Measurements from ENCODE around the gene CYSLTR2. TPM values are rescaled to one million over a fixed set of nuclear protein-coding genes. Genes with fewer than 3 reads are reported as not detected.

Gene CYSLTR2
- total and polyA plus RNA-seq, 2 of the 8 experiments (the other 6 are each of a cell fraction or from before 2014, with no cell fraction given): not detected

DNA sequence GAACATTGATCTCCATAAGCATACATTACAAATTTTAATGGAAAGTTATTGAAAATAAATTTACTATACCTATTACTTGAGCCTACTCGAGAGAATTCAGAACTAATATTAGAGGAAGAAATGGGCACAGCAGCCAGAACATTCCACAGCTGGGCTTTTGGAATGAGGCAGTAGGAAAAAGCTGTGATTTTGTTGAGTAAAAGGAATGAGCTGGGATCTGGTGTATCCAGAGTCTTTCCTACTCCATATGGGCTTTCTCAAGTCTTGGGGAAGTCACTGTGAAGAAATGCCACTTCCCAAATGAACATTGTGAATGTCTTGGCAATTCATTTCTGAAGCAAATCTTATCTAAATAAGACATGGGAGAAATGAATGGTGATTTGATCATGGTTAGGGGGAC lies 93.1 kb downstream of the CYSLTR2 start:
- Histone ChIP-seq H3K4me2 (ENCODE audit: insufficient read depth in 1 of 2, low read depth in 2 of 2, low read length in 2 of 2) (no peak overlapping the region), H3K9ac (replicated peaks in 1 of 4; ENCODE audit: extremely low read depth in 1 of 4, low read depth in 3 of 4, low read length in 3 of 4) (no peak overlapping the region), H2BK20ac (ENCODE audit: low read length) (no peak overlapping the region), H3K18ac (ENCODE audit: extremely low read depth, low read length) (no peak overlapping the region), H2BK5ac (ENCODE audit: low read depth, low read length) (no peak overlapping the region), H3K4me3 (ENCODE audit: extremely low read depth in 1 of 4, insufficient read depth in 2 of 4, low read depth in 3 of 4, low read length in 4 of 4) (no peak overlapping the region), H3K14ac (ENCODE audit: insufficient read length) (no peak overlapping the region), H2BK120ac (replicated peaks; ENCODE audit: low read depth, low read length) (no peak overlapping the region), H3K79me2 (ENCODE audit: control insufficient read depth in 1 of 2, insufficient read depth in 2 of 2, low read length in 2 of 2) (no peaks in the 10 kb centered on the region), H2BK15ac (ENCODE audit: low read length) (no peak overlapping the region), H4K8ac (ENCODE audit: extremely low read depth, insufficient read depth, low read length) (no peak overlapping the region), H3K9me3 (ENCODE audit: insufficient read depth in 2 of 2, low read depth in 1 of 2, low read length in 1 of 2) (no peaks in the 10 kb centered on the region), H3K36me3 (ENCODE audit: control insufficient read depth in 2 of 4, insufficient read depth in 4 of 4, low read length in 3 of 4) (no peaks in the 10 kb centered on the region), H4K5ac (ENCODE audit: insufficient read length, low read depth, low read length) (no peak overlapping the region), H4K91ac (replicated peaks; ENCODE audit: insufficient read length, low read length) (no peak overlapping the region), H2AFZ (ENCODE audit: low read length) (no peak overlapping the region), H3K79me1 (ENCODE audit: low read depth, low read length) (no peaks in the 10 kb centered on the region), H3K23ac (ENCODE audit: insufficient read length) (no peak overlapping the region), H3K23me2 (ENCODE audit: low read depth, low read length) (no peaks in the 10 kb centered on the region), H2AK5ac (ENCODE audit: low read depth, low read length) (no peak overlapping the region), H3K27me3 (replicated peaks in 1 of 4; ENCODE audit: control insufficient read depth in 3 of 4, extremely low read depth in 1 of 4, insufficient read depth in 3 of 4, low read length in 3 of 4) (no peaks in the 10 kb centered on the region), H2BK12ac (ENCODE audit: low read depth, low read length) (no peak overlapping the region), H4K20me1 (replicated peaks in 1 of 2; ENCODE audit: control insufficient read depth in 1 of 2, insufficient read depth in 2 of 2, low read length in 2 of 2) (no peaks in the 10 kb centered on the region), H3K27ac (ENCODE audit: low read depth, low read length) (no peak overlapping the region), H3K4ac (replicated peaks; ENCODE audit: insufficient read length, low read depth, low read length) (no peak overlapping the region), H3K4me1 (replicated peaks in 1 of 4; ENCODE audit: control insufficient read depth in 3 of 4, insufficient read depth in 4 of 4, low read length in 3 of 4) (no peaks in the 10 kb centered on the region), H3K56ac (replicated peaks; ENCODE audit: insufficient read length, low read depth, low read length) (no peak overlapping the region)
- TF ChIP-seq RXRA (IDR thresholded peaks at IDR 0.05; ENCODE audit: insufficient read depth, low read depth, low read length) (no peak), HDAC6 (IDR thresholded peaks at IDR 0.05; ENCODE audit: low read depth, low read length) (no peak)
- FAIRE-seq (no peak), DNase-seq (ENCODE audit: low read depth in 1 of 2, low spot score in 2 of 2) (no peak)
- ChIA-PET POLR2A (ENCODE audit: partially characterized antibody) (no interaction called here), CTCF (ENCODE audit: partially characterized antibody) (interaction anchor here (1.1 kb wide), 1 partner anchor 102 kb away, joined by 3 read pairs; no protein-coding TSS in a partner anchor)
- WGBS, 2 experiments (ENCODE audit: extremely low coverage in 1 of 2, insufficient coverage in 1 of 2, insufficient read length in 1 of 2, insufficient replicate concordance in 2 of 2, low coverage in 1 of 2, low lambda C conversion rate in 2 of 2, missing lambda C conversion rate in 1 of 2): 39% methylated on average over 1 of the region's 1 CpG; no CpG with 5 or more reads in 1 of the 2 experiments
